DMS114 treated with DMSO at 0.1 percent for 48 hours (cell line): ENCODE results near the gene EEF1A2.
"Not testable (repeated sequence)": the region's sequence is repeated elsewhere in the genome, so short reads cannot be mapped to it uniquely, and the experiment has no call there.

Experiments
- DNase-seq: peaks from one replicate; lab custom pipeline; 2025; ENCODE audit not compliant: unreplicated experiment; lab: John Stamatoyannopoulos, UW

The EEF1A2 gene

GRCh38 chr20:63488315-63489251 is 10.3 kb downstream of the EEF1A2 start:
- no peak for DNase-seq

- no peak for DNase-seq
Measured at GRCh38 chr20:63487781-63488241, 11.1 kb downstream of the EEF1A2 start.

GRCh38 chr20:63487116-63487764 is 11.6 kb downstream of the EEF1A2 start:
- no peak for DNase-seq

GRCh38 chr20:63486300-63486855 is 12.5 kb downstream of the EEF1A2 start:
- DNase-seq, result no peak

GRCh38 chr20:63484651-63485403 is 14.1 kb downstream of the EEF1A2 start:
- no peak for DNase-seq

- no peak for DNase-seq
Measured at GRCh38 chr20:63484236-63484635, 14.6 kb downstream of the EEF1A2 start.

- DNase-seq, result no peak
Measured at GRCh38 chr20:63483834-63484233, 15.0 kb downstream of the EEF1A2 start.

GRCh38 chr20:63482021-63482587 is 16.8 kb downstream of the EEF1A2 start:
- no peak for DNase-seq

- no peak for DNase-seq
Measured at GRCh38 chr20:63481503-63481902, 17.4 kb downstream of the EEF1A2 start.

GRCh38 chr20:63479695-63480419 is 19.0 kb downstream of the EEF1A2 start:
- DNase-seq, result not testable (repeated sequence)

- DNase-seq, result no peak
Measured at GRCh38 chr20:63478346-63479302, 20.3 kb downstream of the EEF1A2 start.

- DNase-seq, result no peak
Measured at GRCh38 chr20:63477944-63478343, 20.9 kb downstream of the EEF1A2 start.

- DNase-seq, result no peak
Measured at GRCh38 chr20:63477061-63477616, 21.7 kb downstream of the EEF1A2 start.

GRCh38 chr20:63475209-63475608 is 23.7 kb downstream of the EEF1A2 start:
- no peak for DNase-seq

GRCh38 chr20:63473555-63474449 is 25.1 kb downstream of the EEF1A2 start:
- DNase-seq, result no peak

- DNase-seq, result no peak
Measured at GRCh38 chr20:63472862-63473390, 26.0 kb downstream of the EEF1A2 start.
